Right kidney (tissue), 1 donor: ENCODE results near the gene CEBPZOS.

Experiments
- DNase-seq: peaks from one replicate; pipeline ENCODE4 v3.0.0-alpha.2; 2016

Gene CEBPZOS

GRCh38 chr2:37231241-37232130 is 35.2 kb downstream of the CEBPZOS start, which contains the start of the genes CEBPZ and NDUFAF7:
CEBPZ (minus strand) TSS chr2:37231596; CDS start chr2:37231567, 29 bp downstream.
NDUFAF7 (plus strand) TSS chr2:37231658; CDS start chr2:37231706, 48 bp downstream.
- DNase-seq, result peak; percentile 89

DNA sequence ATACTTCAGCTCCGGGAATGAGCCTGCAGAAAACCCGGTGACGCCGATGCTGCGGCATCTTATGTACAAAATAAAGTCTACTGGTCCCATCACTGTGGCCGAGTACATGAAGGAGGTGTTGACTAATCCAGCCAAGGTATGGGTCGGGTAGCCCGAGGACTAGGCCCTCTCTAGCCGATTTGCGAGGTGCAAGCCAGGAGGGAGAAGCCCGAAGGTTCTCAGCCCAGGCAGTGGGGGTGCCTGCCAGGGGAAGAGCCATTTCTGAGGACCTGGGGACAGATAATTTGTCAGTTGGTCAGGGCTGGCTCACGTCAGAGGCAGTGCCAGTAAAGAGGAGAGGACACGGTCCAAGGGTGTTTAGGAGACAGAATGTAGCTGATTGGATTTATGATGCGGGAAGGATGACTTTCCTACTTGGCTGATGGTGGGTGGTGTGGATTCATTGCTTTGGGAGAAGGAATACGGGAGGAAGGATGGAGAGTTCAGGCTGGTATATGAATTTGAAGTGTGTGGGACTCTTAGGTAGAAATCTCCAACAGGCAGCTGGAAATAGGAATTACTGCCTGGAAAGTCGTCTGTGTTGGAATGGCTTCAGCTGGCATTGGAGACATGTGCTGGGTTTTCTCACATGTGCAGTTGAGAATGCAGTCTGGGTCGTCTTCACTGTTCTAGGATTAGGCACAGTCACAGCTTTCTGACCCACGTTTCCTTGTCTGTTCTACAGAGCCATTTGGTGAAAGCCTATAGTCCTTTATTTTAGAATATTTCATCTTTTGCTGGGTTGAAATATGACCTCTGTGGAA is 36.0 kb downstream of the CEBPZOS start:
- peak; percentile 52 for DNase-seq

DNA sequence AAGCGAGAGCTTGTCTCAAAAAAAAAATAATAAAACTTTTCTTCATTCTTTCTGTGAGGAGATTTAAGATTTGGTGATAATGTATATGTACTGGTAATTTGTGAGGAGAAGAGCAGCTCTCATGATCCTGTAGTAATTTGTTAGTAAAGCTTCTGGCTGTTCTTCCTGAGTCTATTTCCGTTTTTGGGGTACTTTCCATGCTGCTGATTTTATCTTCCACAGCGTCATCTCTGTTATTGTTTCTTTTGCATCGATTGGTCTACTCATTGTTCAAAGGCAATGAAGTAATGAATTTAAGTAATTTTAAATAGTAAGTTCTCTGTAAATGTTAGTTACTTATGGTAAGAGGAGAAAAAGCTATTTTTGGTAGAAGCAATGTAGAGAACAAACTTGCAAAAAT is 47.1 kb downstream of the CEBPZOS start:
- DNase-seq, result no peak

- DNase-seq, result no peak
Observed at GRCh38 chr2:37244017-37244416, 47.7 kb downstream of the CEBPZOS start.

DNA sequence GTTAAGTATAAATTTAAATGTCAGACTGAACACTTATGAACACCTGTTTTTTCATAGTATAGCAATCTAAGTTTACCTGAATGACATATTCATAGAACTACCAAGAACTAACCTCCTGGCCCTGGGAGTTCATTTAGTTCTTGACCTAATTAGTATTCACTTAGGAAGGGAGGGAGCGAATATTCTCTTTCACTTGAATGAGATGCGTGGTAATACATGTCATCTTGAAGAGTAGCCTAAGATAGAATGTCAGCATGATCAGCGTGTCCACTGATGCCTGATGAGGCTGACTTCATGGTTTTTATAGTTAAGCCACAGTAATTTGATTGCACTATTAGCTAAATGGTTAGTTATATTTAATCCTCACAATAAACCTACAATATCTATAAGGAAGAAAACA is 48.5 kb downstream of the CEBPZOS start:
- no peak for DNase-seq

DNA sequence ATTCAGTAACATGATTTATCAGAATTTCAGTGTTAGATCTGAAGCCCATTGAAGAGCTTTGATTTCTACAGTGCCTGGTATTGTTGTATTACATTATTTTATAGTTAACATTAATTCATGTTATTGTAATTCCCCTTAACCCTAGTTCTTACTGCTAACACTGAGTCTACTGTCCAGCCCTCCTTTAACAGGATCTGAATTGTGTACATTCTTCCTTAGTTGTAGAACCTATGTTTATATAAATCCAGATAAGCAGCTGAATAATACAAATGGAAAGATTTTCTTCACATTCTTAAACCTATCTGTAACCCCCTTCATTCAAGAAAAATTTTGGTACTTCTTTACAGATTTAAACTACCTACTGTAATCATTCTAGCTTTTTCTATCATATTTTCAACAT is 49.9 kb downstream of the CEBPZOS start:
- DNase-seq, result no peak

GRCh38 chr2:37250869-37251740 is 54.8 kb downstream of the CEBPZOS start:
- no peak for DNase-seq
